ENCODE data around the gene FAM193B. TPM values are rescaled to one million over a fixed set of nuclear protein-coding genes. Genes with fewer than 3 reads are reported as not detected.
A peak's percentile ranks its signal among the peaks of the same experiment; 100 is the strongest.
"Not testable (repeated sequence)": the region's sequence is repeated elsewhere in the genome, so short reads cannot be mapped to it uniquely, and the experiment has no call there.

The FAM193B gene
- total RNA-seq, 1 experiment from 2014 or later, result 45.3 TPM

- in situ Hi-C loops (cut with HindIII; ENCODE audit: low sequenced_read_pairs), result no loop called here
- no peak for DNase-seq (ENCODE audit: low spot score)
Measured at GRCh38 chr5:177590406-177590805, 36.0 kb upstream of the FAM193B start.

DNA sequence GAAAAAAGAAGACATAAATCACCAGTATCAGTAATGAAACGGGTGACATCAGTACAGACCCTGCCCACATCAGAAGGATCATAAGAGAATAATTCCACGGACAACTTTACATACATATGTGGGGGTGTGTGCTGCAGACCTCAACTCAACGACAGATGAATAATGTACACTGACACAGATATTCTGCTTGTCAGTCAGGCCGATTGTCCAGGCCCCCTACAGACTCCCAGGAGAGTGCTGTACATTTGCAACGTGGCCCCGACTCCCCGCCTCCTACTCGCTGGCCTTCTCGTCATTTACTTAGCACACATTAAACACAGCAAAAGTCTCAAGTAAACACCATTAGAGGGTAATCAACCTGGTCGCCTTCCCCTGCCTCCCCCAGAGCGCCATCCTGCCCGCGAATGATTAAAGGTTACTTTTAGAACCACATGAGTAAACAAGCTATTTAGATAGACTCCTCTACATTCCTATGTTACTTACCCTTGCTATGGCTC lies 34.1 kb upstream of the FAM193B start:
- in situ Hi-C loops (cut with HindIII; ENCODE audit: low sequenced_read_pairs), result no loop called here

GRCh38 chr5:177578316-177578715 lies 24.0 kb upstream of the FAM193B start:
- no peak for DNase-seq (ENCODE audit: low spot score)
- in situ Hi-C loops (cut with HindIII; ENCODE audit: low sequenced_read_pairs), result no loop called here

More for the DNA sequence above, 34.1 kb upstream of the FAM193B start:
- DNase-seq (ENCODE audit: low spot score), result no peak

DNA sequence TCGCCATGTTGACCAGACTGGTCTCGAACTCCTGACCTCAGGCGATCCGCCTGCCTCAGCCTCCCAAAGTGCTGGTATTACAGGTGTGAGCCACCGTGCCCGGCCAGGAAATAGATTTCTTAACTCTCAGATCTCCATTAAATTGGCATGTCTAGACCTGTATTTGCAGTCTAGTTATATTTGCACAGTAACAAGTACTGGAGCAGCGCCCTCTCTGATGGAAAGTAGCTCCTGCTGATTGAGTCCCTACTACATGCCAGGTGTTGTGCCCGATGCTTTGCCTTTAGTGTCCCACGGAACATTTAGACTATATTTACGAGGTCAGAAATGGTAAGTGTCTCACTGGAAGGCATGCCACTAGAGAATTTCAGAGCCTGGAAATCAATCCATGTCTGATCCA lies 21.8 kb upstream of the FAM193B start:
- in situ Hi-C loops (cut with HindIII; ENCODE audit: low sequenced_read_pairs), result no loop called here
- no peak for DNase-seq (ENCODE audit: low spot score)

DNA sequence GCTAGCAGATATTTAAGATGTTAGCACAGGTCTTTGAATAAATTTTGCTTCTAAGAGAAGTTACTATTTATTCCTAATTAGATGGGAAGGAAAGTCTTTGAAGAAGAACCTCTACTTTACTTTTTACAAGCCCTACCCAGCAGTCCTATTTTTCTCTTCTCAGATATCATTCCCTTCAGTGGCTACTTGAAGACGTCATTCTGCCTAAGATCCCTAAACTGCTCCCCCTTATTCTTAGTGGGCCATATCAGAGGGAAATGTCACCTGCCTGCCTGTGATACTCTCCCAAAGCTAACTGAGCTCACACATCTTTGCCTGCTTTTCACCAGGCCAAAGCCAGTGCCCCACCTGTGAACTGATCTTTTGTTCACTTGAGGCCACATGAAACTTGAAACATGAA lies 21.1 kb upstream of the FAM193B start:
- DNase-seq (ENCODE audit: low spot score), result no peak
- in situ Hi-C loops (cut with HindIII; ENCODE audit: low sequenced_read_pairs), result no loop called here

- in situ Hi-C loops (cut with HindIII; ENCODE audit: low sequenced_read_pairs), result no loop called here
- DNase-seq (ENCODE audit: low spot score), result no peak
Measured at GRCh38 chr5:177569894-177570293, 15.5 kb upstream of the FAM193B start.

DNA sequence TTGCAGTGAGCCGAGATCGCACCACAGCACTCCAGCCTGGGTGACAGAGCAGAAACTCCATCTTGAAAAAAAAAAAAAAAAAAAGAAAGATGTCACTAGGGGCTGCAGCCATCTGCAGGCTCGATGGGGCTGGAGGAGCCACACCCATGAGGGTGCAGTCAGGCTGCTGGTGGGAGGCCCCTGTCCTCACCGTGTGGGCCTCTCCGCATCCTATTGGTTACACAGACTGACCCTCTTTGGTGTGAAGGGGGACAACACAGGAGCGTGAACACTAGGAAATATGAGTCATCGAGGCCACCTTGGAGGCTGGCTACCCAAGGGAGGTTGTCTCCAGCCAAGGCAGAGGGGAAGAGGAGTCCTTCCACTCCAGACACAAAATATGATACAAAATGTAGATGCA lies 14.0 kb upstream of the FAM193B start:
- no peak for DNase-seq (ENCODE audit: low spot score)

GRCh38 chr5:177565046-177565445 lies 10.7 kb upstream of the FAM193B start:
- in situ Hi-C loops (cut with HindIII; ENCODE audit: low sequenced_read_pairs), result no loop called here
- no peak for DNase-seq (ENCODE audit: low spot score)

More for the DNA sequence above, 14.0 kb upstream of the FAM193B start:
- in situ Hi-C loops (cut with HindIII; ENCODE audit: low sequenced_read_pairs), result no loop called here

GRCh38 chr5:177559446-177559941 lies 5.1 kb upstream of the FAM193B start:
- DNase-seq (ENCODE audit: low spot score); in situ Hi-C loops (cut with HindIII; ENCODE audit: low sequenced_read_pairs): not testable (repeated sequence)

- in situ Hi-C loops (cut with HindIII; ENCODE audit: low sequenced_read_pairs), result no loop called here
- DNase-seq (ENCODE audit: low spot score), result no peak
Measured at GRCh38 chr5:177557796-177558195, 3.4 kb upstream of the FAM193B start.

DNA sequence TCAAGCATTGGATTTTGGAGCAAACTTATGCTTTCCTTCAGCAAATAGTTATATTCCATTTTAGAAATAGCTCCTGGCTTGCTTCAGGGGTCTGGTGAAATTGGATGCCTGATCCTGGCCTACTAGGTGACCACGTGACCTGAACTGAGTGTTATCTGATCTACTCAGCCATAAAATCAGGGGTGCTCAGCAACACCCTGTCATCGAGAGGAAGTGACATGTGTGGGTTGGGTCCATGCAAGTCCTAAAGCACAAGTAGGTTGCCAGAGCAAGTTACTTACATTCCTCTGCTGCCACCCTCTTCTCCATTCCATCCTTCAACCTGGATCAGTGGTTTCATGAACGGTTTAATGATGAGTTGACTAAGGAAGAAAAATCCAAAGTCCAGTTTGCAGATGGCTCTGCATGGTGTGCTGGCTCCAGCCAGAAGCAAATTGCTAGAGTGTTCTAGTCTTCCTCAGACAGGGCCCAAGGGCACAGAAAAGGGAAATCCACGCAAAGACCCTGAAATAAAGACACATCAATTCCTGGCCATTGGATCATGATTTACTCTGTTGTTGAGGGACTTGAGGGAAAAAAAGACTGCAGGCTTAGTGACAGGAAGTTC lies 2.8 kb upstream of the FAM193B start:
- no peak for DNase-seq (ENCODE audit: low spot score)
- in situ Hi-C loops (cut with HindIII; ENCODE audit: low sequenced_read_pairs), result no loop called here

DNA sequence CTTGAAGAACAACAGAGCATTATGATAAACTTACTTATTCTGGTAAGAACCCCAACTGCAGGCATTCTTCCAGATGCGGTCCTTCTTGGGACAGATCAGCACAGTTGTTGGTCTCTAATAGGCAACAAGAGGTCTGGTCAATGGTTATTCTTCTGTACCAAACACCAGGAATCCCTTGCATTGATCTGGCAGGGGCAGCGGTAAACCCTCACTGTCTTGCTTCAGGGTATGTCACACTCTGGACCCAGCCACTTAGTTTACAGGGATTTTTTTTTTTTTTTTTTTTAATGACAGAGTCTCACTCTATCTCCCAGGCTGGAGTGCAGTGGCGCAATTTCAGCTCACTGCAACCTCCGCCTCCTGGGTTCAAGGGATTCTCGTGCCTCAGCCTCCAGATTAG lies 1.3 kb upstream of the FAM193B start:
- in situ Hi-C loops (cut with HindIII; ENCODE audit: low sequenced_read_pairs), result no loop called here
- DNase-seq (ENCODE audit: low spot score), result no peak

GRCh38 chr5:177555228-177555627 lies 865 bp upstream of the FAM193B start:
- no peak for DNase-seq (ENCODE audit: low spot score)
- in situ Hi-C loops (cut with HindIII; ENCODE audit: low sequenced_read_pairs), result no loop called here

GRCh38 chr5:177553671-177554429 lies 513 bp downstream of the FAM193B start:
- DNase-seq (ENCODE audit: low spot score), result peak; percentile 32
- in situ Hi-C loops (cut with HindIII; ENCODE audit: low sequenced_read_pairs), result no loop called here

DNA sequence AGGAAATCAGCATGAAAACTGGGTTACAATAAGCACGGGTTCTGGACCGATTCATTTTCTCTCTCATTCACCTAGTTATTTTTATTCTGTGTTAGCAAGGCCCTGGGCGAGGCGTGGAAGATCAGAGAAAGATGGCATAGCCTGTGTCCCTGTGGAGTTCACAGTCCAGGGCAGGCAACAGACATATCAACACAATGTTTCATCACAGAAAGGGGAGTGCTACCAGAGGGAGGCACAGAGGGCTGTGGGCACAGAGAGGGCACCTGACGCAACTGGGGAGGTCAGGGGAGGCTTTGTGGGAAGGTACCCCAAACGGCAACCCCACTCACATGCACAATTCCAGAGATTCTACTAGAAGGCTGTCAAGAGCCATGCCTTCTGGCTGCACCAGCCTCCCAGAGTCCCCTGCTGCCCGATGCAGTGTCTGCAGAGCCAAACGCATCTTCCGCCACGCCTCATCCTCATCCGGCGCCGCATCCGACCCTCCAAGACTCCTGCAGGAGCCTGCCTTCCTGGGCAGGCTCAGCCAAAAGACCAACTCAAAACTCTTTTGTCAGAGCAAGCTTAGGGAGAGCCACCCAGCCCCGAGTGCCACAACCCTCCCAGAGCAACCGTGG lies 1.4 kb downstream of the FAM193B start:
- in situ Hi-C loops (cut with HindIII; ENCODE audit: low sequenced_read_pairs), result no loop called here
- no peak for DNase-seq (ENCODE audit: low spot score)

DNA sequence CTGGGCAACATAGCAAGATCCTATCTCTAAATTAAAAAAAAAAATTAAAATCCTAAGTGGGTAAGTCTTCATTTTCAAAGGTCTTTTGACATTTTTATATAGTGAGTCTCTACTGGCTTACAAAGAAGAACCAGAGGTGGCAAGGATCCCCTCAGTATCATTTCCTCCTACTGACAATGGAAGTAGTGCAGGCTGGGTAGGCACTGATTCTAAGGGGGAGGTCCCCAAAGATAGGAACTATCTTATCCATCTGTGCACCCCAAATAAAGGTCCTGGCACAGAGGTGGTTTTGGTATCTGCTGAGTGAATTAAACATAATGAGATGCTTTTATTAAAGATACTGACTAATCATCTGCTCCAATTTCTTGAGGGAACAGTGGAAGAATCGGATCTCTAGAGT lies 4.2 kb downstream of the FAM193B start:
- no peak for DNase-seq (ENCODE audit: low spot score)
- in situ Hi-C loops (cut with HindIII; ENCODE audit: low sequenced_read_pairs), result no loop called here

DNA sequence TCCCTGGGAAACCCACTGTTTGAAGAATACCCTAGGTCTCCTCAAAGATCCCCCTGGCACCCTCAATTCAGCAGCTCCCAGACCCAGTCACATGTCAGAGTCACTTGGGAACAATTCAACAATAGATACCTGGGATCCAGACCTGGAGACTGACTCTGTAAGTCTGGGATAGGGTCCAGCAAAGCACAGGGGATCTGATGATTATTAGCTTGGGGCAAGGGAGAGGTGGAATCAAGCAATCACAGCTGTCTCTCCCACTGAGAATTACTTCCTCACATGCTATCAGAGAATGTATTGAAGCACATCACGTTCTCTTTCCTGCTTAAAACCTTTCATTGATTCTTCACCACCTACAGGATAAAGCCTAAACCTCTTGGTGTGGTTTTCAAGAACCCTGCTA lies 5.9 kb downstream of the FAM193B start:
- DNase-seq (ENCODE audit: low spot score), result no peak
- in situ Hi-C loops (cut with HindIII; ENCODE audit: low sequenced_read_pairs), result no loop called here

GRCh38 chr5:177547736-177548135 lies 6.6 kb downstream of the FAM193B start:
- in situ Hi-C loops (cut with HindIII; ENCODE audit: low sequenced_read_pairs), result no loop called here
- no peak for DNase-seq (ENCODE audit: low spot score)

- in situ Hi-C loops (cut with HindIII; ENCODE audit: low sequenced_read_pairs), result no loop called here
Measured at GRCh38 chr5:177546258-177546741, 8.1 kb downstream of the FAM193B start.

More at GRCh38 chr5:177546258-177546741, 8.1 kb downstream of the FAM193B start:
- DNase-seq (ENCODE audit: low spot score), result no peak

All from G401 (cell line).